ENCODE data around the gene PRSS50.
A peak's percentile ranks its signal among the peaks of the same experiment; 100 is the strongest.

Gene PRSS50

DNA sequence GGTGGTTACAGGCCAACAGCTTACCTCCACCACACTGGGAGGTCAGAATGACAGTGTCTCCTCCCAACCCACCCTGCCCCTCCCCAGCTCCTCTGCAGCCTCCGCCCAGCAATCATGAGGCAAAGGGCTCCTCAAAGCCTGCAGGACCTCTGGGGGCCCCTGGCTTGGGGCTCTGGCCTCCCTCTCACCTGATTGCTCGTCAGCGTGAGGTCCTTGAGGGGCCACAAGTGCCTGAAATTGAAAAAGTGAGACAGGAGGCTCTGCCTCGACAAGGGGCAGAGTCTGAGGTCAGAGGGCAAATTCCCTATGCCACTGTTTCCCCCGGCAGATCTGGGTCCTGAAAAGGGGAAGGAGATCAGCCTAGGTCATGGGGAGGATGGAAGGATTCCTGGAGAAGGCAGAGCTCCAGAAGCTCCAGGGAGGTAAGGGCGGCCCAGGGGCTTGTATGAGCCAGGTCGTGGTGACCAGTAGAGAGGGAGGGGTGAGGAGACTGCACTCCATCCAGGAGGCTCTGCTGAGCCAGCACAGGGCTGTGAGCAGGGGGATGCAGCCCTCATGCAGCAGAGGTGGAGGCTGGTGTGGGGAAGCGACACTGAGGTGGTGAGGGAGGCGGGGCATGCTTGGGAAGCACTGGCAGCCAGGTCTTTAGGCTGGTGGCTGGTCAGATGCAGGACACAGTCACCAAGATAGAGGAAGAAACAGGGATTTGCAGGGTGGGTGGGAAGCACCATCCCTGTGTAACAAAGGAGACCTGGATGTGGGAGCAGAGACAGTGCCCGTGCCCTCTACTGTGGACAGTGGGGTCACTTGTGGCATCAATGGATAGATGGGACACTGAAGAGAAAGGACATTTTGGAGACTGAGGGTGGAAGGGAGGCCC, 44.3 kb downstream of the PRSS50 start:
- TF ChIP-seq, protein P1, sequence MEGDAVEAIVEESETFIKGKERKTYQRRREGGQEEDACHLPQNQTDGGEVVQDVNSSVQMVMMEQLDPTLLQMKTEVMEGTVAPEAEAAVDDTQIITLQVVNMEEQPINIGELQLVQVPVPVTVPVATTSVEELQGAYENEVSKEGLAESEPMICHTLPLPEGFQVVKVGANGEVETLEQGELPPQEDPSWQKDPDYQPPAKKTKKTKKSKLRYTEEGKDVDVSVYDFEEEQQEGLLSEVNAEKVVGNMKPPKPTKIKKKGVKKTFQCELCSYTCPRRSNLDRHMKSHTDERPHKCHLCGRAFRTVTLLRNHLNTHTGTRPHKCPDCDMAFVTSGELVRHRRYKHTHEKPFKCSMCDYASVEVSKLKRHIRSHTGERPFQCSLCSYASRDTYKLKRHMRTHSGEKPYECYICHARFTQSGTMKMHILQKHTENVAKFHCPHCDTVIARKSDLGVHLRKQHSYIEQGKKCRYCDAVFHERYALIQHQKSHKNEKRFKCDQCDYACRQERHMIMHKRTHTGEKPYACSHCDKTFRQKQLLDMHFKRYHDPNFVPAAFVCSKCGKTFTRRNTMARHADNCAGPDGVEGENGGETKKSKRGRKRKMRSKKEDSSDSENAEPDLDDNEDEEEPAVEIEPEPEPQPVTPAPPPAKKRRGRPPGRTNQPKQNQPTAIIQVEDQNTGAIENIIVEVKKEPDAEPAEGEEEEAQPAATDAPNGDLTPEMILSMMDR (IDR thresholded peaks at IDR 0.05) = no peak
- Histone ChIP-seq H3K27ac (no peak overlapping the region), H3K4me3 (no peak overlapping the region)
- DNase-seq (ENCODE audit: low spot score) = no peak

DNA sequence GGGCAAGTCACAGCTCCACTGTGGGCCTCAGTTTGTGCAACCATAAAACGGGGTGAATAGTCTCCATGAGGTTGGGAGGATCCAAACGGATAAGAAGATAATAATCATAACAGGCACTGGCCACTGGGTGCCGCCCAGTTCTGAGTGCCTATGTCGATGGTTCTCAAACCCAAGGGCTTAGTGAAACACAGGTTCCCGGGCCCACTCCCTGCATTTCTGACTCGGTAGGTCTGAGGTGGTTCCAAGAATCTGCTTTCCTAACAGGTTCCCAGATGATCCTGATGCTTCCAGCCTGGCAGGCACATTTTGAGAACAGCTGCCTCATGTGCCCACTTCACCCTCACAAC, 45.3 kb downstream of the PRSS50 start:
- Histone ChIP-seq H3K27ac (no peak overlapping the region), H3K4me3 (no peak overlapping the region)
- peak; percentile 50 for DNase-seq (ENCODE audit: low spot score)
- TF ChIP-seq, protein P1 (IDR thresholded peaks at IDR 0.05) = no peak

DNA sequence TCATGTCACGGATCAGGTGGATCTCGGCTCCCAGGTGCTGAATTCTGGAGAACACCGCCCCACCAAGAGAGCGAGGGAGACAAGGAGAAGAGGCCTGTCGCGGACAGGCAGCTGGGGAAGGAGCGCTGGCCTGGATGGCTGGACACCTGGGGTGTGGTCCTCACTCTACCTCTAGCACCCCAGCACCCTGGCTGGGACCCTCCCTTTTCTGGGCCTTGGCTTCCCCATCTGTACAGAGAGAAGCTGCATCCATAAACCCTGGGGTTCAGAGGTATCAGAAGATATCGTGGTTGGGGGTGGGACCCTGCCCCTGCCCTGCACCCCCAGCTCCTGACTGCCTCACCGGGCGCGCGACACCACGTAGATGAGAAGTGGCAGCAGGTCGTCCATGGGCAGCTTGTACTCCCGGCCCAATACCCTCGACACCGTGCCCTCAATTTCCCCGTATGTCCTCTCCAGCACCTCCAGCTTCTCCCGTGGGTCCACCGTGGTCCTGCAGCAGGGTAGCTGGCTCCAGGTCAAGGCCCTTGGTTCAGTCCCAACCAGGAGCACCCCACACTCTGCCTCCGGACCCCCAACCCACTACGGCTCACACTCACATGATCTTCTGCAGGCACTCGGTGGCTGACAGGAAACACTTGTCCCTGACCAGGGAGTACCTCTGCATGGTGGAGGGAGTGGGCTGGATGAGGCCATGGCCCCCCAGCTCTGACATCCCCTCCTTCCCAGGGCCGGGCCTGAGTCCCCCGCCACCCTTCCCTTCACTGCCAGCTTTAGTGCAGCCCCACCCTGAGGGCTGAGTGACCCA, 45.9 kb downstream of the PRSS50 start:
- TF ChIP-seq, protein P1 (IDR thresholded peaks at IDR 0.05) = no peak
- DNase-seq (ENCODE audit: low spot score) = peak; percentile 59
- H3K4me3 ChIP-seq = no peak overlapping the region
- H3K27ac ChIP-seq = no peak overlapping the region

DNA sequence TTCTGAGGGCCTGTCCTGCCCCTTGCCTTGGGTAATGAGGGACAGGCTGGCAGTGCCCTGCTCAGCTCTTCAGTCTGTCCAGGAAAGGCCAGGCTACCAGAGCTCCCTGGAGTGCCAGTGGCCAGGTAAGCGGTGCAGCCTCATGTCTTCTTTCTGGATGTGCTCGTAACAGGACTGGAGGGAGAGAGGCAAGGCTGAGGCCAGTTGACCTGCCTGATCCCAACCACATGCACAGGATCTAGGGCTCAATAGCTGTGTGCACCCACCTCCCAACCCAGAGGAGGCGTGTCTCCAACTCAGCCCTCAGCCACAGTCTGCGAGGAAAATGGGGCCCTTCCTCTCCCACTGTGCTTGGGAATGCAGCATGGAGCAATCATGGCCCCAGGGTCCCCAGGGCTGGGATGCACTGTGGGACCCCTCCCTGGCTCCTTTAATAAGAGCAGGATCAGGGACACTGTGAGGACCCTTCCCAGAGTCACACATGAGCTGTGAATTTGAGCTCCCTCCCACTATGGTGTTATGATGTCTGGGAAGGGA, 46.7 kb downstream of the PRSS50 start:
- DNase-seq (ENCODE audit: low spot score) = peak; percentile 57
- TF ChIP-seq, protein P1 (IDR thresholded peaks at IDR 0.05) = no peak
- Histone ChIP-seq H3K27ac (no peak overlapping the region), H3K4me3 (no peak overlapping the region)

DNA sequence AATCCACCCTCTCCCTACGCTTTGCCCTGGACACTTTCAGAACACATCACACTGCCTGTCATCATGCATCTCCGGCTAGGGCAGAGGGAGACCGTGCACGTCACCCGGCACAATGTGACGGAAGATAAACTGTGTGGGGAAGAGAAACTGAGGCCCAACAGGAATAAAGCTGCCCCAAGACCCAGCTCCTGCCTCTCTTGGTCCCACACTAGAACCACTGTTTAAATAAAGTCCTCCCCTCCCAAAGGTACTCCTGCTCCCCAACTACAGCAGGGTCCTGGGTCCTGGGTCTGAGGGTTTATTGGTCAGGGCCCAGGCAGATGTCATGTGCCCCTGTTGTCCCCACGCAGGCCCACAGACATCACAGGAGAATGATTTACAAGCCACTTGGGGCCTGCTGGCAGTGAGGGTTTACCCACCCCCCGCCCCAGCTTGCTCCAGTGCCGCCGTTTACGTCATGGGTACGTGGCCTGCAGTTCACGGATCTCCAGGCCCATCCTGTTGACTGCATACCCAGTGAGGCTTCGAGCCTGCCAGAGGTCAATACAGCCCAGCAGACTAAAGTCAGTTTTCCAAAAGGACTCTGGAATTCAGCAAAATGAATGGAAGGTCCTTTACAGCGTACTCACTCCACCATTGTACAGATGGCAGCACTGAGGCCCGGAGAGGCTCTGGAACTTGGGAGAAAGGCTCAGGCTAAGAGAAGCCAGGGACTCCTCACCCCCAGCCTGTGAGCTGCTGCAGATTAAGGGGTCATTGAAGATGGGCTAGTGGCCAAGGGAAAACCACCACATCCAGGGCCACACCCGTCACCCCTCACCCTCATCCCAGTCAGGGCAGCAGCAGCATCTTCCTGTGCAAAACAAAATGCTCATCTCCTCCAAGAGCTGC, 47.4 kb downstream of the PRSS50 start:
- Histone ChIP-seq H3K4me3 (no peak overlapping the region), H3K27ac (no peak overlapping the region)
- peak; percentile 64 for DNase-seq (ENCODE audit: low spot score)
- TF ChIP-seq, protein P1 (IDR thresholded peaks at IDR 0.05) = no peak

DNA sequence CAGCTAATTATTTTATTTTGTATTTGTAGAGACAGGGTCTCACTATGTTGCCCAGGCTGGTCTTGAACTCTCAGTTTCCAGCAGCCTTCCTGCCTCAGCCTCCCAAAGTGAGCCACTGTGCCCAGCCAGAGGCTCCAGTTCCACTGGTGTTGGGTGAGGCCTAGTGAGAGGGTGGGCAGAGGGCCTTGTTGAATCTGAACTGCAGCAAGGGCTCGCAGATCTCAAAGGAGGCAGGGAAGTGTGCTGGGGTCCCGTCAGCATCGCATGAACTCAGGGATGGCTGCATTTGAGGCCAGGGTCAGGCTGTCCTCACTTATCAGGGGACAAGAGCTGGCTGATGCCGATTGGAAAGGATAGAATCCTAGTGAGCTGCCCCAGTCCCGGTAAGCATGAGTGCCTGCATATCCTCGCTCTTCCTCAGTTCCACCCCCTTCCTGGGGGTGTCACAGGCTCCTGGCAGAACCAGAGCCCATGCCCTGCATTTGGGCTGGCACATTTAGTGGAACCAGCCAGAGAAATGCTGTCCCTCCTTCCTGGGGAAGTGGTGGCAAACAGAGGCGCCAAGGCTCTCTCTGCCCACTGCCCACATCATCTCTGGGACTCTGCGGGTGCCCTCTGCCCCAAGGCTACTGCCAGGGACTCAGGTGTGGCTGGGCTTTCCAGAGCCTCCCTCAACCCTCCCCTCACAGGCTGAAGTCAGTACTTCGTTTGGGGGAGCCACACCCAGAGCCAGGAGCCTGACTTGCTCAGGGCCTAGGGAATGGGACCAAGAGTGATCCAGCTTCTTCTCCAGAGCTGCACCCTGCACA, 48.3 kb downstream of the PRSS50 start:
- Histone ChIP-seq H3K4me3 (no peak overlapping the region), H3K27ac (no peak overlapping the region)
- TF ChIP-seq, protein P1 (IDR thresholded peaks at IDR 0.05) = no peak
- DNase-seq (ENCODE audit: low spot score) = peak; percentile 52
